Mucosa of stomach (tissue), 1 donor: ENCODE data around the gene CLCA4.
"Not testable (repeated sequence)": the region's sequence is repeated elsewhere in the genome, so short reads cannot be mapped to it uniquely, and the experiment has no call there.

Experiments used
- H3K27me3 ChIP-seq: one replicate; pipeline ENCODE4 v1.7.0; 2013; ENCODE audit warnings: mild to moderate bottlenecking, low read length; ENCODE audit not compliant: control insufficient read depth, insufficient read depth
- H3K36me3 ChIP-seq: one replicate; pipeline ENCODE4 v1.7.0; 2013; ENCODE audit warnings: low read length; ENCODE audit not compliant: control insufficient read depth, insufficient read depth
- H3K4me1 ChIP-seq: one replicate; pipeline ENCODE4 v1.7.0; 2013; ENCODE audit warnings: mild to moderate bottlenecking, low read length; ENCODE audit not compliant: control insufficient read depth, insufficient read depth
- H3K4me3 ChIP-seq: one replicate; pipeline ENCODE4 v1.7.0; 2013; ENCODE audit warnings: low read length
- H3K9ac ChIP-seq: one replicate; pipeline ENCODE4 v1.7.0; 2013; ENCODE audit warnings: mild to moderate bottlenecking, low read length, moderate library complexity
- H3K9me3 ChIP-seq: one replicate; pipeline ENCODE4 v1.7.0; 2013; ENCODE audit warnings: mild to moderate bottlenecking, low read length, moderate library complexity; ENCODE audit not compliant: control insufficient read depth
- donor health status: Pancreatic carcinoma.

The CLCA4 gene

DNA sequence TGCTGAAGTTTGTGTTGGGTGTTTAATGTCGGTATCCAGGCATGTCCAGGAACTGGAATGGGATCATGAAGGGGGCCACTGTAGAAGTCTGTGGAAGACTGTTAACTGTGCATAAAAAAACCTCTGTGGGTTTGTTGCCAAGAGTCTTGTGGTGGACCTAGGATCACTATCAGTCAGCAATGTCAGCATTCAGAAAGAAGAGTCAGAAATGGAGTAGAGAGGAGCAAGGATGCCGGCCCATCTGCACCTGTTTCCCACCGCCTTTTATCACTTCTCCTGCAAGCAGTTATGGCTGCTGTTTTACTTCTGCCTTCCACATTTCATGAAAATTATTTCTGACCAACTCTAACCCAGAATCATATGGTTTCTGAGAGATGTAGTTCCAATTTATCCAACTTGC, 36.7 kb downstream of the CLCA4 start:
- Histone ChIP-seq H3K9me3 (no peaks in the 10 kb centered on the region), H3K27me3 (no peaks in the 10 kb centered on the region), H3K4me3 (no peak overlapping the region), H3K9ac (no peak overlapping the region), H3K36me3 (no peaks in the 10 kb centered on the region), H3K4me1 (no peaks in the 10 kb centered on the region)

DNA sequence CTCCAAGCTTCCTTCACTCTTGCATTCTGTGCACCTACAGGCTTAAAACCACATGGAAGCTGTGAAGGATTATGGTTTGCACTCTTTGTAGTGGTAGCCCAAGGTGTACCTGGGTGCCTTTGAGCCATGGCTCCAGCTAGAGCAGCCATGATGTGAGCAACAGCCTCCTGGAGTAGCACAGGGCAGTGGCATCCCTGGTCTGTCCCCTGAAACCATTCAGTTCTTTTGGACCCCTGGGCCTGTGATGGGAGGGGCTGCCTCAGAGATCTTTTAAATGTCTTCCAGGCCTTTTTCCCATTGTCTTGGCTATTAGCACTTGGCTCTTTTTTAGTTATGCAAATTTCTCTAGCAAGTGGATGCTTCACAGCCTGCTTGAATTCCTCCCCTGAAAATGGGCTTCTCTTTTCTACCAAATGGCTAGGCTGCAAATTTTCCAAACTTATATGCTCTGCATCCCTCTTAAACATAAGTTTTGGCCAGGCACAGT, 47.4 kb downstream of the CLCA4 start:
- Histone ChIP-seq H3K27me3 (no peaks in the 10 kb centered on the region), H3K4me3 (no peak overlapping the region), H3K4me1 (peaks cover 8% of the 10 kb centered on the region), H3K9ac (no peak overlapping the region), H3K36me3 (no peaks in the 10 kb centered on the region), H3K9me3 (no peaks in the 10 kb centered on the region)

DNA sequence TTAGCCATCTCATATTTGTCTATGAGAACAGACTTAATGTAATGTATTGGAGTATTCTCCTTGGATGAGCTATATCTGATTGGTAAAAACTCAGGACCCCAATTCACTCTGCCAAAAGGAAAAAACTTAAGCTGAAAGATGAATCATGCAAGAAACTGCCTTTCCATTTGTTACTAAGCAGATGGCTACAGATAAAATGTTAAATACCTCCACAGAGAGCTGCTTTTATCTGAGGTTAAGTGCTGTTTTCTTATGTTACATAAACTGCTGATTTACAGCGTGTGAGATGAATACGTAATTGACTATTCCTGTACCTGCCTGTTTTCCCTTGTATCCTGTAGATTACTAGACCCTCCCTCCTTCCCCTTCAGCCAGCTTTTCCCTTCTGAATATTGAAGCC, 49.3 kb downstream of the CLCA4 start:
- H3K9me3 ChIP-seq, result no peaks in the 10 kb centered on the region
- no peaks in the 10 kb centered on the region for H3K36me3 ChIP-seq
- no peak overlapping the region for H3K4me3 ChIP-seq
- H3K9ac ChIP-seq, result no peak overlapping the region
- H3K4me1 ChIP-seq, result peaks cover 8% of the 10 kb centered on the region
- H3K27me3 ChIP-seq, result no peaks in the 10 kb centered on the region

DNA sequence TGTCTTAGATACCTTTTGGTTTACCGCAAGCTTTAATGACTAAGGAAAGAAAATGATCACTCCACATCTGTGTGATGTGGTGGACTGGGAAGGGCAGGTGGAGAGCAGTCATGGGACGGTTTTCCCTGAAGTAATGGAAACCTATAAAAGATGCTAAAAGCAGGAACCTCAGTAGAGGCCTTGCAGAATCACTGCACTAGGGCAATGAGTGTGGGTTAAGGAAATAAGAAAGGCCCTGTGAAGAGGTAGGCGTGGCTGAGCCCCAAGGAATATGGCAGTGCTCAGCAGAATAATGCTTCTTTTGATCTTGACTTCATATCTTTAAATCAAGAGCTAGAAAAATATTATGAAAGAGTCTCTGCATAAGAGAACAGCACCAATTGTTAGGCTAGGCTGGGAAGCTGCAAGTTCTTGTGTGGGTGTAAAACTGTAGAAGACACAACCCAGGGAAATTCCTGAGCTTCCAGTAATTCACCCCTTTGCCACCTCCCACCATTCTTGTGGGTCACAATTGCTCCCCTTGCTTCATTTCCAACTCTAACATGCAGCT, 49.9 kb downstream of the CLCA4 start:
- no peaks in the 10 kb centered on the region for H3K36me3 ChIP-seq
- no peak overlapping the region for H3K4me3 ChIP-seq
- no peaks in the 10 kb centered on the region for H3K9me3 ChIP-seq
- H3K4me1 ChIP-seq, result peaks cover 8% of the 10 kb centered on the region
- no peaks in the 10 kb centered on the region for H3K27me3 ChIP-seq
- H3K9ac ChIP-seq, result no peak overlapping the region

DNA sequence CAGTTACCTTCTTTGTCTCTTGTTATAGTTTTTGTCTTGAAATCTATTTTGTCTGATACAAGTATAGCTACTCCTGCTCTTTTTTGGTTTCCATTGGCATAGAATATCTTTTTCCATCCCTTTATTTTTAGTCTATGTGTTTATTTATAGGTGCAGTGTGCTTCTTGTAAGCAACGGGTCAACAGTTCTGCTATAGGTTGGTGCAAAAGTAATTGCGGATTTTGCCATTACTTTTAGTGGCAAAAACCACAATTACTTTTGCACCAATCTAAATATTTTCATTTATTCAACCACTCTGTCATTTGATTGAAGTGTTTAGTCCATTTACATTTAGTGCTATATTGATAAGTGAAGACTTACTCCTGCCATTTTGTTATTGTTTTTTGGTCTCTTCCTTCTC, 59.2 kb downstream of the CLCA4 start:
- H3K36me3 ChIP-seq, H3K4me3 ChIP-seq, H3K9ac ChIP-seq, H3K27me3 ChIP-seq, H3K4me1 ChIP-seq, H3K9me3 ChIP-seq: not testable (repeated sequence)

DNA sequence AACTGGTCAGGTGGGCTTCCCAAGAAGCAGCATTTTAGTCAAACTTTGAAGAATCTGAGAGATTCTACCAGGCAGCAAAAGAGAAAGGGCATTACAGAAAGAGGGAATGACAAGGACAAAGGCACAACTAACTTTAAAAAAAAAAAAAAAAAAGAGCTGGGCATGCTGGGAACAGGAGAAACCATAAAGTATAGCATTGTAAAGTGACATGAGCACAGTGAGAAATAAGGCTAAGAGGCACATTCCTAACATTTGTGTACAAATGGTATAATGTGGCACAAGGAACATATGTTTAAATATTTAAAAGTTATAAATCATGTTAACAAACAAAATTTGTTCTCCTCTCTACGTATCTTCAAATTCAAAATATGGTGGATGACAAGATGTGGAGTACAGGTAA, 69.6 kb downstream of the CLCA4 start:
- H3K9me3 ChIP-seq, result no peaks in the 10 kb centered on the region
- H3K27me3 ChIP-seq, result no peaks in the 10 kb centered on the region
- peaks cover 5% of the 10 kb centered on the region for H3K4me1 ChIP-seq
- H3K9ac ChIP-seq, result no peak overlapping the region
- no peaks in the 10 kb centered on the region for H3K36me3 ChIP-seq
- H3K4me3 ChIP-seq, result no peak overlapping the region

DNA sequence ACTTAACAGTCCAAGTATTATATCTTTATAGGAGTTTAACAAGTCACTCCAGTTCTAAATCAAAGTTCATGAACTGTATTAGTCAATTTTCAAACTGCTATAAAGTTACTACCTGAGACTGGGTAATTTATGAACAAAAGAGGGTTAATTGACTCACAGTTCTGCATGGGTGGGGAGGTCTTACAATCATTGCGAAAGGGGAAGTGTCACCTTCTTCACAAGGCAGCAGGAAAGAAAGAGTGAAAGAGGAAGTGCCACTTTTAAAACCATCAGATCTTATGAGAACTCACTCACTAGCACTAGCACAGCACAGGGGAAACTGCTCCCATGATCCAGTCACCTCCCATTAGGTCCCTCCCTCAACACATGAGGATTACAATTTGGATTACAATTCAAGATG, 70.0 kb downstream of the CLCA4 start:
- H3K9ac ChIP-seq, result no peak overlapping the region
- no peaks in the 10 kb centered on the region for H3K36me3 ChIP-seq
- no peaks in the 10 kb centered on the region for H3K27me3 ChIP-seq
- peaks cover 5% of the 10 kb centered on the region for H3K4me1 ChIP-seq
- H3K9me3 ChIP-seq, result no peaks in the 10 kb centered on the region
- no peak overlapping the region for H3K4me3 ChIP-seq

DNA sequence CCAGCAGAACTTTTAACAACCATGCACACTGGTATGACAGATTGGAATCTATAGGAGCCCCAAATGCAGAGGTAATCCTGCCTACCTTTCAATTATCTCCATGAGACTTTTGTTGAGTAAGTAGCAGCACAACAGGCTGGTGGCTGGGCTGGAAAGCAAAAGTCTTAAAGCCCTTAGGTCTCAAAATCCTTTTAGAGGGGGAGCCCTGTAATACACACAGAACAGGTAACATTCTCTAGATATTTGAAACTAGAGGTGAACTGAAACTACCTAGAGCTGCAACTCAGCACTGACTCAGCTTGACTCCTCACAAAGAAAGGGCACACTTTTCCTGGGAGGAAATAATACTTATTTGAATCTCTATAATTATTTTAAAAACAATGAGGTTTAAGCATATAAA, 71.5 kb downstream of the CLCA4 start:
- Histone ChIP-seq H3K4me3 (no peak overlapping the region), H3K9ac (no peak overlapping the region), H3K4me1 (peaks cover 5% of the 10 kb centered on the region), H3K27me3 (no peaks in the 10 kb centered on the region), H3K9me3 (no peaks in the 10 kb centered on the region), H3K36me3 (no peaks in the 10 kb centered on the region)

DNA sequence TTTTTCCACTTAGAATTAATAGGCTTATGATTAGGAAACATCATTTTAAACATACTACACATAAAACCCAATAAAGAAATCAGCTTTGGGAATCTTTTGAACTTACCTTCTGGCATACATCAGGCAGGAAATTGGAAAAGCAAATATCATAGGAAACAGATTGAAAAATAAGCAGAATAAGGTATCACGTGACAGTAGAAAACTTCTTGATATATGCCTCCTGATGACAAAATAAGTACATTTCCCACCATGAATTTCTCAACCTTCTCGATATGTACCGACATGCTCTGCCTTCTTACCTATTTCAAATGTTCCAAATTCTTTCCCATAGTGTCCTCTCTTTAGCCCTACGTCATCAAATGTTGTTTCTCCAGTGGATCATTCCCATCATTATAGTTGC, 72.4 kb downstream of the CLCA4 start:
- no peak overlapping the region for H3K9ac ChIP-seq
- H3K4me1 ChIP-seq, result peaks cover 5% of the 10 kb centered on the region
- H3K4me3 ChIP-seq, result no peak overlapping the region
- H3K27me3 ChIP-seq, result no peaks in the 10 kb centered on the region
- no peaks in the 10 kb centered on the region for H3K9me3 ChIP-seq
- H3K36me3 ChIP-seq, result no peaks in the 10 kb centered on the region

DNA sequence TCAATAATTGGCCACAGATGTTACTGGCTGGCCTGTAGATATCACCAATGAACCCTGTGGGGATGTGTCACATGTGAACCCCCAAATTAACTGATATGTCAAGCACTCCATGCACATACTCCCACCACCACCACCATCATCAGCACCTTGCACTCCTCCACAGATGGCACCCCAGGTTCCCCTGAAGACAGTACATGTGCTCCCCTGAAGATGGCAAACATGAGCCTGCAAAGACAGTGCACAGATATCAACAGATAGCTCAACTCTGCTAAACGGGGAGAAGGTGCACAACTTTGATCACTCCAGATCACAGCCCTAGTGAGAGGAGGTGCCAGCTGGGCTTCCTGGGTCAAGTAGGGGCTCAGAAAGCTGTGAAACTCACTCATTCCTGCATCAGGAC, 74.4 kb downstream of the CLCA4 start:
- Histone ChIP-seq H3K4me1 (peaks cover 5% of the 10 kb centered on the region), H3K9me3 (no peaks in the 10 kb centered on the region), H3K27me3 (no peaks in the 10 kb centered on the region), H3K36me3 (no peaks in the 10 kb centered on the region), H3K9ac (no peak overlapping the region), H3K4me3 (no peak overlapping the region)
